K562 (cell line): ENCODE results near the gene P2RX1. TPM values are rescaled to one million over a fixed set of nuclear protein-coding genes. Genes with fewer than 3 reads are reported as not detected.

Source experiments
- ATAC-seq: fragments of 200-7000 bp; cut with Tn5 transposase; 3 replicates; pipeline ENCODE4 v1.9.1; 2020; ENCODE audit warnings: moderate library complexity
- BruUV-seq: library from RNA; stranded (reverse); fragments of 400-500 nt; replicated peaks from 2 replicates; lab custom pipeline; 2021; lab: Mats Ljungman, UMichigan
- CTCF ChIA-PET: fragments of 300-600 bp; formaldehyde crosslinking; extraction: SDS; loops from one replicate; lab custom pipeline; 2021; ENCODE audit warnings: low intra/inter-chr PET ratio; lab: Yijun Ruan, JAX
- POLR2A ChIA-PET: fragments of 300-600, 350-650 bp; sonication (Branson Sonifier 250); formaldehyde crosslinking; extraction: SDS; loops from one replicate; lab custom pipeline; 2021; ENCODE audit warnings: antibody characterized with exemption, inconsistent platforms; lab: Yijun Ruan, JAX
- DNase-seq, 4 experiments: peaks; one replicate each; pipeline versions ENCODE4 v3.0.0 to v3.0.0-alpha.2; 2011 to 2018; ENCODE audit warnings: low spot score in 3 of 4, mixed read lengths in 3 of 4; ENCODE audit errors: extremely low read depth in 1 of 4
- FAIRE-seq: peaks from 2 replicates; lab custom pipeline; 2011; peaks lifted over from hg19 to GRCh38; lab: Jason Lieb, UNC
- H2AFZ ChIP-seq: 2 replicates; pipeline ENCODE4 v1.6.0; 2011; ENCODE audit warnings: low read depth, low read length, control low read depth, inconsistent platforms
- H3K27ac ChIP-seq: fragments of 200-600 bp; 3 replicates; pipeline ENCODE4 v1.8.0; 2011; ENCODE audit warnings: low read depth, mild to moderate bottlenecking, control low read depth, inconsistent platforms, low read length, moderate library complexity, mixed read lengths; ENCODE audit errors: extremely low read depth
- H3K27me3 ChIP-seq, 2 experiments: fragments of 300-600 bp in 1 of 2; 2 replicates in 1 of 2; 3 replicates in 1 of 2; pipeline versions ENCODE4 v1.6.0 to v1.8.0; 2011; ENCODE audit warnings: inconsistent platforms in 2 of 2, low read length in 2 of 2, mild to moderate bottlenecking in 1 of 2, mixed read lengths in 1 of 2, moderate library complexity in 1 of 2; ENCODE audit not compliant: control insufficient read depth in 2 of 2, insufficient read depth in 2 of 2
- H3K36me3 ChIP-seq: fragments of 300-600 bp; 3 replicates; pipeline ENCODE4 v1.8.0; 2011; ENCODE audit warnings: mild to moderate bottlenecking, low read length, inconsistent platforms; ENCODE audit not compliant: control insufficient read depth, insufficient read depth
- H3K4me1 ChIP-seq, 2 experiments: fragments of 200-600 bp in 1 of 2; replicated peaks in 1 of 2; 2 replicates in 1 of 2; 3 replicates in 1 of 2; pipeline versions ENCODE4 v1.5.1 to v1.8.0; 2011; ENCODE audit warnings: inconsistent platforms in 2 of 2, low read length in 2 of 2, mild to moderate bottlenecking in 1 of 2, mixed read lengths in 1 of 2, moderate library complexity in 1 of 2; ENCODE audit not compliant: control insufficient read depth in 2 of 2, insufficient read depth in 2 of 2
- H3K4me2 ChIP-seq: 2 replicates; pipeline ENCODE4 v1.6.1; 2011; ENCODE audit warnings: low read length, control low read depth, inconsistent platforms, mixed read lengths; ENCODE audit not compliant: insufficient read depth
- H3K4me3 ChIP-seq: fragments of 200-600 bp; sonication (generic), shearing (Covaris generic); 2 replicates; pipeline ENCODE4 v1.5.1; 2016; ENCODE audit warnings: control low read depth, inconsistent platforms
- H3K79me2 ChIP-seq: fragments of 200-600 bp; 3 replicates; pipeline ENCODE4 v1.8.0; 2011; ENCODE audit warnings: low read length, inconsistent platforms; ENCODE audit not compliant: control insufficient read depth, insufficient read depth
- H3K9ac ChIP-seq, 2 experiments: 2 replicates each; pipeline versions ENCODE4 v1.6.0 to v1.6.1; 2011; ENCODE audit warnings: low read depth in 2 of 2, low read length in 2 of 2, control low read depth in 1 of 2, inconsistent platforms in 1 of 2, mild to moderate bottlenecking in 1 of 2, mixed read lengths in 1 of 2; ENCODE audit not compliant: insufficient read depth in 1 of 2
- H3K9me1 ChIP-seq: one replicate; pipeline ENCODE4 v1.6.0; 2011; ENCODE audit warnings: inconsistent platforms, mild to moderate bottlenecking, low read length, moderate library complexity; ENCODE audit not compliant: control insufficient read depth, insufficient read depth
- H3K9me3 ChIP-seq: replicated peaks from 2 replicates; pipeline ENCODE4 v1.5.1; 2011; ENCODE audit warnings: low read depth, low read length, inconsistent platforms; ENCODE audit not compliant: control insufficient read depth, insufficient read depth
- H4K20me1 ChIP-seq: replicated peaks from 2 replicates; pipeline ENCODE4 v1.6.1; 2011; ENCODE audit warnings: low read length, inconsistent platforms, mixed read lengths; ENCODE audit not compliant: control insufficient read depth, insufficient read depth
- AFF4 ChIP-seq: sonication (generic); formaldehyde crosslinking; IDR thresholded peaks from 2 replicates; pipeline ENCODE4 v1.8.0; 2023; ENCODE audit warnings: mild to moderate bottlenecking, missing genetic modification reagents
- NFIC ChIP-seq: fragments of 450-650 bp; IDR thresholded peaks from 2 replicates; pipeline ENCODE4 v1.6.1; 2017; ENCODE audit warnings: mild to moderate bottlenecking, inconsistent platforms
- NR2C2 ChIP-seq, 2 experiments: fragments of 200-800 bp in 1 of 2; sonication (Bioruptor generic) in 1 of 2; sonication (generic) in 1 of 2; formaldehyde crosslinking in 1 of 2; IDR thresholded peaks; 2 replicates each; pipeline versions ENCODE4 v1.6.1 to v1.8.0; 2016 to 2022; ENCODE audit warnings: mild to moderate bottlenecking in 1 of 2, missing compliant biosample characterization in 1 of 2, missing genetic modification characterization in 1 of 2, missing genetic modification reagents in 1 of 2
- REST ChIP-seq, 2 experiments: fragments of 450-650 bp; formaldehyde crosslinking in 1 of 2; IDR thresholded peaks; 2 replicates each; pipeline versions ENCODE4 v1.4.0 to v1.6.1; 2014 to 2020; ENCODE audit warnings: mild to moderate bottlenecking in 2 of 2, borderline replicate concordance in 1 of 2, low read depth in 1 of 2
- ZKSCAN1 ChIP-seq: fragments of 150-350 bp; IDR thresholded peaks from 2 replicates; pipeline ENCODE4 v1.6.1; 2016; ENCODE audit warnings: low read depth, low read length
- ZNF511 ChIP-seq: sonication (generic); formaldehyde crosslinking; IDR thresholded peaks from 2 replicates; pipeline ENCODE4 v1.8.0; 2022; ENCODE audit warnings: mild to moderate bottlenecking, missing genetic modification reagents
- WGBS: fragments of 100-300 bp; shearing (Covaris generic); methylation state at CpG from one replicate; pipeline ENCODE4 v1.1.6; 2016; ENCODE audit warnings: low coverage, mixed read lengths; ENCODE audit not compliant: insufficient coverage; ENCODE audit errors: missing lambda C conversion rate; 5-methylcytosine and 5-hydroxymethylcytosine counted together
- in situ Hi-C: fragments of 300-500 bp; cut with MboI; formaldehyde crosslinking; loops from 4 replicates; pipeline ENCODE4 v1.15.0; 2018; ENCODE audit warnings: inconsistent platforms, mixed read lengths
- intact Hi-C: fragments of 100-400 bp; cut with micrococcal nuclease; formaldehyde crosslinking; loops from 2 replicates; pipeline ENCODE4 v1.14.2; 2022
- polyA plus RNA-seq, 8 experiments: library from polyadenylated mRNA; depleted of rRNA in 4 of 8; stranded (reverse) in 5 of 8; unstranded in 3 of 8; fragments of >200 nt; fragmentation: Nextera tagmentation in 2 of 8; fragmentation: Illumina TruSeq in 1 of 8; extraction: Ambion mirVana in 2 of 8; extraction: Trizol in 1 of 8; gene quantifications; 2 replicates each; pipeline versions ENCODE4 v1.2.1 to v1.2.3, GENCODE V29; 2011 to 2014; ENCODE audit warnings: inconsistent platforms in 1 of 8, missing spikeins in 1 of 8
- total RNA-seq, 7 experiments: library from RNA; depleted of rRNA in 6 of 7; stranded (reverse); fragments of >200 nt in 6 of 7; fragmentation: Illumina TruSeq in 2 of 7; extraction: Trizol in 2 of 7; gene quantifications; 2 replicates each; pipeline versions ENCODE4 v1.2.1 to v1.2.3, GENCODE V29; 2011 to 2021; ENCODE audit warnings: low replicate concordance in 1 of 7

P2RX1 gene
- total and polyA plus RNA-seq, 9 of the 15 experiments (the other 6 are each of a cell fraction or from before 2014, with no cell fraction given), result 0.27 to 20.3 (median 10.3) TPM

GRCh38 chr17:3917391-3917931 is 1.2 kb upstream of the P2RX1 start:
- in situ Hi-C loops (loop anchor here (10.0 kb wide), 1 partner anchor 87 kb away; no protein-coding TSS in a partner anchor), intact Hi-C loops (no loop called here)
- peak overlapping the region; percentile 74 for H2AFZ ChIP-seq
- ChIA-PET POLR2A (interaction anchor here (0.6 to 1.1 kb wide), 3 partner anchors 21 to 483 kb away, joined by 3 to 6 read pairs (median 3); no protein-coding TSS in a partner anchor), CTCF (no interaction called here)
- ATAC-seq, result peak; percentile 55
- peak; percentile 67 to 80 (median 74) for DNase-seq
- H3K27ac ChIP-seq, result peak overlapping the region; percentile 81
- H3K9me1 ChIP-seq, result peaks cover 6% of the 10 kb centered on the region
- FAIRE-seq, result peak; percentile 35
- H3K79me2 ChIP-seq, result peaks cover 42% of the 10 kb centered on the region
- BruUV-seq, result no TSS peak
- H3K27me3 ChIP-seq, result no peaks in the 10 kb centered on the region
- H3K9ac ChIP-seq, result peak overlapping the region; percentile 18 to 56
- peaks cover 7% of the 10 kb centered on the region; the same call in 1 of the 3 replicates for H3K36me3 ChIP-seq
- H3K4me3 ChIP-seq, result no peak overlapping the region
- 0 out of 2 replicates have a peak, but pooled peaks cover 9% of the 10 kb centered on the region for H4K20me1 ChIP-seq
- 2% methylated on average over 7 of the region's 11 CpGs for WGBS
- H3K9me3 ChIP-seq, result no peaks in the 10 kb centered on the region
- peak overlapping the region; percentile 56 for H3K4me2 ChIP-seq
- H3K4me1 ChIP-seq, result peaks cover 37 to 65% of the 10 kb centered on the region in 2 experiments
- TF ChIP-seq REST (IDR thresholded peaks at IDR 0.05; ENCODE audit: borderline replicate concordance) (no peak), REST (CRISPR knock-in tag; IDR thresholded peaks at IDR 0.05; ENCODE audit: low read depth) (no peak), ZKSCAN1 (no peak), ZNF511 (CRISPR knock-in tag) (no peak), AFF4 (no peak), NR2C2 (CRISPR knock-in tag; IDR thresholded peaks at IDR 0.05) (no peak), NR2C2 (tag; IDR thresholded peaks at IDR 0.05) (peak; percentile 52), NFIC (peak; percentile 92)
